ENCODE measurements around the gene MERTK. TPM values are rescaled to one million over a fixed set of nuclear protein-coding genes. Genes with fewer than 3 reads are reported as not detected.

The MERTK gene
- total and polyA plus RNA-seq, 2 of the 8 experiments (the other 6 are each of a cell fraction or from before 2014, with no cell fraction given) = 6.5 to 7.0 TPM

GRCh38 chr2:111944531-111945210, 46.3 kb downstream of the MERTK start (continued):
- no peak for TF ChIP-seq CHD7 (IDR thresholded peaks at IDR 0.05; ENCODE audit: insufficient replicate concordance, low read length)
- TF ChIP-seq CEBPB (IDR thresholded peaks at IDR 0.05; ENCODE audit: low read depth, low read length) = no peak
- TF ChIP-seq RFX5 (IDR thresholded peaks at IDR 0.05; ENCODE audit: borderline replicate concordance, low read depth, low read length) = no peak
- TF ChIP-seq EP300 (IDR thresholded peaks at IDR 0.05; ENCODE audit: borderline replicate concordance in 1 of 2, low read depth in 2 of 2, low read length in 2 of 2) = no peak
- TF ChIP-seq KDM4A (IDR thresholded peaks at IDR 0.05; ENCODE audit: low read depth, low read length, severe bottlenecking) = no peak
- no peak for TF ChIP-seq ATF3 (IDR thresholded peaks at IDR 0.05; ENCODE audit: insufficient read depth, low read depth, low read length)
- TF ChIP-seq SAP30 (IDR thresholded peaks at IDR 0.05; ENCODE audit: insufficient read depth, insufficient replicate concordance, low read length) = no peak
- TF ChIP-seq POLR2AphosphoS5 (IDR thresholded peaks at IDR 0.05; ENCODE audit: low read depth, low read length) = no peak
- no peak for TF ChIP-seq ZNF274 (IDR thresholded peaks at IDR 0.05; ENCODE audit: borderline replicate concordance, extremely low read depth, low read length)
- TF ChIP-seq MAFK (IDR thresholded peaks at IDR 0.05; ENCODE audit: low read depth, low read length) = no peak

Data from H1 (cell line).